ENCODE measurements around the gene SEPTIN5.
"Not testable (repeated sequence)": the region's sequence is repeated elsewhere in the genome, so short reads cannot be mapped to it uniquely, and the experiment has no call there.

SEPTIN5 gene

DNA sequence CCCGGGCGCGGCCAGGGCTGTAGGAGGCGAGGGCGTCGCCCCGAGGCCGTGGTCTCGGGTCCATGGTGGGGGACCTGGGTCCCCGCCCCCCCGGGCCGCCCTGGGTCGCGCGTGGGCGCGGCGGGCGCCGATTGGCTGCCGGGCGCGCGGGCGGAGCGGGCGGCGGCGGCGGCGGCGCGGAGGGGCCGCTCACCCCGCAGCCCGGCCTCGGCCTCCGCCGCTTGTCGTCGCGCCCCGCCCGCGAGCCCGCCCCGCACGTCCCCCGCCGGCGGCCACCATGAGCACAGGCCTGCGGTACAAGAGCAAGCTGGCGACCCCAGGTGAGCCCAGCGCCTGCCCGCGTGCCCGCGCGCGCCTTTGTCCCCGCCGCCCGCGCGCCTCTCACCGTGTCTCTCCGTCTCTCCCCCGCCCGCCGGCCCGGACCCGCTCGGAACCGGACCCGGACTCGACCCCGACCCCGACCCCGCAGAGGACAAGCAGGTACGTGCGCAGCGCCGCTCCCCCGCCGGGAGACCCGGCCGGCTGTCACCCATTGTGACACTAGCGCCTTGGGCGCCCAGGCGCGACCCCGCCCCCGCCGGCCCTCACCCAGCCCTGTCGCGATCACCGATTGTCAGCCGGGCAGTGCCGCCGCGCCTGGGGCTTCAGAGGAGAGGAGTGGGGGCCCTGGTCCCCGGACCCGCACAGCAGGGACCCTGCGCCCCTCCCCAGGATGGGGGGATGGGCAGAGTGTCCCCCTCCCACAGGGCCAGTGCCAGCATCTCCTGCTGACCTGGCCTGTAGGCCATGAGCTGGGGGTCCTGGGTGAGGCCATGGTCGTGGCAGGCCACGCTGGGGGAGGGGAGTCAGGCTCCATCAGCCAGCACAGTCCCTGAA lies at the start of gene SEPTIN5:
SEPTIN5 (plus strand) TSS at position 192 of the 876 bp plus-strand sequence; CDS start at position 278, 86 bp downstream.
- DNase-seq (ENCODE audit: low spot score): peak; percentile 66

- DNase-seq (ENCODE audit: low spot score): no peak
These were observed 49.1 kb upstream of the SEPTIN5 start for GRCh38 chr22:19664951-19665783.

DNA sequence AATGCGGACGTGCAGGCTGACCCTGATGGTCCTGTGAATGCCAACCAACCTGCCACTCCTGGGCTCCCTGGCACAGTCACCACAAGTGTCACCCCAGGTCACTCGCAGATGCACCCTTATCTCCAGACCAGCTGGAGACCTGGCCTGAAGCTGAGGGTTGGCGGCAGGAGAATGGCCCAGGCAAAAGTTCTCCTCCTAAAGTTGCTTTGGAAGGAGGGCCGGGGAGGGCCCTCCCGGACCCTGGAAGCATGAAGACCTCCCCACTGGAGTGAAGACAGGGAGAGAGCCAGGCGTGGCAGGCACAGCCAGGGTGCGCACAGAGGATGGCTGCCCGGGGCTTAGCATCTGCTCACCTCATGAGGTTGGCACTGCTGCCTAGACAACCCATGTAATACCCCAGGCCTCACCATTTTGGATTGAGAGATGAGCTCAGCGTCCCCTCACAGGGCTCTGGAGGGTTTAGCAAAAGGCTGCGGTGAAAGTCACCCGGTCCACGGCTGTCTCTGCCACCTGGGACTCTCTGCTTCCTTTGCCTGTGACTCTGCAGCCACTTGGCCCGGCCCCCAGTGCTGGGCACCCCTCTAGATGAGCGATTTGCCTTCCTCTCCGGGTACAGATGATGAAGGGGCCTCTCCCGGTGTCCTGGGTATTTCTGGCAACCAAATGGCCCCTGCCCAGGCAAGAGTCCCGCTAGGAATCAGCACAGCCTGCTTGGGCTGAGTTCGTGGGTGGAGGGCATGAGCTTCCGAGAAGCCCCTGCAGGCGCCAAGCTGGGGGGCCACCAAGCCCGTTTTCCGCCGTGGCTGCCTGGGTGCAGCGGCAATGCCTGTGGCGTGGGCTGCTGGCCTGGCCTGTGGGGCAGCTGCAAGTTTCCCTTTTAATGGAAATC lies 48.3 kb upstream of the SEPTIN5 start:
- no peak for DNase-seq (ENCODE audit: low spot score)

GRCh38 chr22:19666673-19667593 lies 47.4 kb upstream of the SEPTIN5 start:
- DNase-seq (ENCODE audit: low spot score): peak; percentile 39

GRCh38 chr22:19667872-19668740 lies 46.2 kb upstream of the SEPTIN5 start:
- no peak for DNase-seq (ENCODE audit: low spot score)

DNA sequence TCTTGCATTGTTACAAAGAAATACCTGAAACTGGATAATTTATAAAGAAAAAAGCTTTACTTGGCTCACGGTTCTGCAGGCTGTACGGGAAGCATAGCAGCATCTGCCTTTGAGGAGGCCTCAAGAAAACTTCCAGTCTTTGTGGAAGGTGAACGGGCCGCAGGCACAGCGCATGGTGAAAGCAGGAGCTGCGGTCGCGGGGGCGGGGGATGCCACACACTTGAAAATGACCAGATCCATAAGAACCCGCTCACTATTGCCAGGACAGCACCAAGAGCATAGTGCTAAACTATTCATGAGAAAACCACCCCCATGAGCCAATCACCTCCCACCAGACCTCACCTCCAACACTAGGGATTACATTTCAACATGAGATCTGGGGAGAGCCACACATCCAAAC lies 45.6 kb upstream of the SEPTIN5 start:
- no peak for DNase-seq (ENCODE audit: low spot score)

- no peak for DNase-seq (ENCODE audit: low spot score)
These were observed 44.7 kb upstream of the SEPTIN5 start for GRCh38 chr22:19669570-19669969.

DNA sequence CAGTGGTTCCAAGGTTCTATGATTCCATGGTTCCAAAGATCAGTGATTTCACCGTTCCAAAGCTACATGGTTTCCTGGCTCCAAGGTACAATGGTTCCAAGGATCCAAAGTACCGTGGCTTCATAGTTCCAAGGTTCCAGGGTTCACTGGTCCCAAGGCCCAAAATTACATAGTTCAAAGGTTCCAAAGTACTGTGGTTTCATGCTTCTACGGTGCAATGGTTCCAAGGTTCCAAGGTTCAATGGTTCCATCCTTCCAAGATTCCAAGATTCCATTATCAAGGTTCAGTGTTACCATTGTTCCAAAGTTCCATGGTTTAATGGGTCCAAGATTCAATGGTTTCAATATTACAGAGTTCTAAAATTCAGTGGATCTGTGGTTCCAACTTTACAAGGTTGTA lies 43.0 kb upstream of the SEPTIN5 start:
- no peak for DNase-seq (ENCODE audit: low spot score)

DNA sequence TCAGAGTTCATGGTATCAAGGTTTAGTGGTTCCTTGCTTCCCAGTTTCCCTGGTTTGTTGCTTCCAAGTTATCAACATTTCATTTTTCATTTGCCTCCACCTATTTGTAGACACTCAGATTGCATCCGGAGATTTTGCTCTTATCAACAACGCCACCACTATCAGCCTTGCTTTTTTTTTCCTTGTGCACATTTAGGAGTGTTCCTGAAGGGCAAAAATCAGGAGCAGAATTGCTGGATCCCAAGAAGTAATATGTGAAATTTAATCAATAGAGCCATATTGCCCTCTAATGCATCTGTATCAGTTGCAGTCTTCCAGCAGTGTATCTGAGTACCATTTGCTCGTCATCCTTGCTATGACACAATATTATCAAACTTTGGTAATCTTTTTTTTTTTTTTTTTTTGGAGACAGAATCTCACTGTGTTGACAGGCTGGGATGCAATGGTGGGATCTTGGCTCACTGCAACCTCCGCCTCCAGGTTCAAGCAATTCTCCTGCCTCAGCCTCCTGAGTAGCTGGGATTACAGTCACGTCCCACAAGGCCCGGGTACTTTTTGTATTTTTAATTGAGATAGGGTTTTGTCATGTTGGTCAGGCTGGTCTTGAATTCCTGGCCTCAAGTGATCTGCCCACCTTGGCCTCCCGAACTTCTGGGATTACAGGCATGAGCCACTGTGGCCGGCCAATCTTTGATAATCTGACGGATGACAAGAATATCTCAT lies 42.1 kb upstream of the SEPTIN5 start:
- DNase-seq (ENCODE audit: low spot score): no peak

DNA sequence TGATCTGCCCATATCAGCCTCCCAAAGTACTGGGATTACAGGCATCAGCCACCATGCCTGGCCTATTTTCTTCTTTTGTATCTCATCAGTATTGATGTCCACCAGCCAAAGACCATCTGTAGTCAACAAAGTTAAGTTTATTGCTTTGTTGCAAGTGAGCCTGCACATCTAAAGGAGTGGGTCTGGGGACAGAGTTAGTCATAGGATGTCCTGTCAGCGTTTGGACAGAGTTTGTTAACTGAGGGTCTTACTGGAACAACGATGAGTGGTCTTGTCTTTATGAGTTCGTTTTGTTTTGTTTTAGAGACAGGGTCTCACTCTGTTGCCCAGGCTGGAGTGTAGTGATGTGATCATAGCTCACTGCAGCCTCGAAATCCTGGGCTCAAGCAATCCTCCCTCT lies 40.6 kb upstream of the SEPTIN5 start:
- DNase-seq (ENCODE audit: low spot score): no peak

DNA sequence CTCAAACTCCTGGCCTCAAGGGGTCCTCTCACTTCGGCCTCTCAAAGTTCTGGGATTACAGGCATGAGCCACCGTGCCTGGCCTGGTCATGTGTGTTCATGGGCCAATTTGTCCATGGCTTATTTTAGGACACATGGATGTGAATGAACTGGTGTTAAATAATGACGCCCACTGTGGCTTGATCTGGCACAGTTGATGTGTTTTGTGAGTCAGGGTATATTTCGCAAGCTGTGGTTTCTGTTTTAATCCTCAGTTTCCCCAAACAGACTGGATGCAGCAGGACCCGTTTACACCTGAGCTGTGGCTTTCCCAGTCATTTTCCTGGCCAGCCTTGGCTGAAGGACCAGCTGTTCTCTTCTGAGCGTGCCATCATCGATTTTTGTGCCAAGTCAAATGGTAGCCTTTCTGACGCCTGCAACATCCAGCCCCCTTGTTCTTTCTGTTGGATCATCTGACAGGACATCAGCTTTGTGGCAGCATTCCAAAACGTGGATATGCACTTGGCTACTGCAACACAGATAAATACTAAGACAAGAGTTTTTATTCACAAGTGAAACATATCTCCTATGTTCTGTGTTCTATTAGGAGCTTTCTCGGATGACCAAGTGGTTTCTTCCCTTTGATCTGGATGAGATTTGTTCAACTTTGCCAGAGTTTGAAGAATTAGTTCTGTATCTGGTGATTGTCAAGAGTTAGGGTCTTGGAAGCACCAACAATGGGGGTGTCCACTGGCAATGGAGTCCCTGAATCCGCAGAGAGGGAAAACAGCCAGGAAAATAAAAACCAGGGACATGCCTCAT lies 40.0 kb upstream of the SEPTIN5 start:
- DNase-seq (ENCODE audit: low spot score): no peak

DNA sequence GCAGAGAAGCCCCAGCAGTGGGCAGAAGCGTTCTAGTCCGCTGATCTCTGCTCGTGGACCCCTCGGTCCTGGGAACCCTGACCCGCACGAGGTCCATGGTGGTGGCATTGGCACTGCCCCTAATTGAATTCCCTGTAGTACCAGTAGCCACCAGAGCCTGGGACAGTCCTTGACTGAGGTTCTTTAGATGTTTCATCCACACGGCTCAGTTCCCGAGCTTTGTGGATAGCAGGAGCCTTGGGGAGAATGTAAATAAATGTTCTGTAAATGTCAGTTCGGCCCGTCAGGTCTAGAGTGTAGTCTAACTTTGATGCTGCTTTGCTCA lies 39.4 kb upstream of the SEPTIN5 start:
- DNase-seq (ENCODE audit: low spot score): no peak

GRCh38 chr22:19675428-19675827 lies 38.9 kb upstream of the SEPTIN5 start:
- no peak for DNase-seq (ENCODE audit: low spot score)

DNA sequence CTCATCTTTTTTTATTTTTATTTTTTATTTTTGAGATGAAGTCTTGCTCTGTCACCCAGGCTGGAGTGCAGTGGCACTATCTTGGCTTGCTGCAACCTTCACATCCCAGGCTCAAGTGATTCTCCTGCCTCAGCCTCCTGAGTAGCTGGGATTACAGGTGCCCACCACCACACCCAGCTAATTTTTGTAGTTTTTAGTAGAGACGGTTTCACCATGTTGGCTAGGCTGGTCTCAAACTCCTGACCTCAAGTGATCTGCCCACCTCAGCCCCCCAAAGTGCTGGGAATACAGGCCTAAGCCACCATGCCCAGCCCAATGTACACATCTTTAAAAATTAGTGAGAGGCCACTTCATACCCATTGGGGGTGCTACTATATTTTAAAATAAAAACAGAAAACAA lies 37.9 kb upstream of the SEPTIN5 start:
- DNase-seq (ENCODE audit: low spot score): not testable (repeated sequence)

- DNase-seq (ENCODE audit: low spot score): no peak
These were observed 35.3 kb upstream of the SEPTIN5 start for GRCh38 chr22:19678949-19679521.

GRCh38 chr22:19679522-19680101 lies 34.7 kb upstream of the SEPTIN5 start:
- DNase-seq (ENCODE audit: low spot score): peak; percentile 59

- DNase-seq (ENCODE audit: low spot score): no peak
These were observed 33.9 kb upstream of the SEPTIN5 start for GRCh38 chr22:19680287-19680881.

Measured in AG08396 (cell line).